Tibial nerve (tissue), 4 donors: ENCODE measurements around the gene C16orf96.

ENCODE experiments used
- EP300 ChIP-seq, 2 donors: sonication (generic); formaldehyde crosslinking; IDR thresholded peaks; one replicate each; pipeline ENCODE4 v1.6.1; 2017; ENCODE audit warnings: antibody characterized with exemption in 2 of 2, mild to moderate bottlenecking in 1 of 2
- TF ChIP-seq, protein P1 (sequence below), 5 experiments: fragments of 200-600 bp in 3 of 5; fragments of 450-650 bp in 2 of 5; sonication (generic) in 3 of 5; IDR thresholded peaks; one replicate each; pipeline ENCODE4 v1.5.1; 2016 to 2019; ENCODE audit warnings: antibody characterized with exemption in 5 of 5, mild to moderate bottlenecking in 3 of 5, moderate library complexity in 2 of 5

DNA sequence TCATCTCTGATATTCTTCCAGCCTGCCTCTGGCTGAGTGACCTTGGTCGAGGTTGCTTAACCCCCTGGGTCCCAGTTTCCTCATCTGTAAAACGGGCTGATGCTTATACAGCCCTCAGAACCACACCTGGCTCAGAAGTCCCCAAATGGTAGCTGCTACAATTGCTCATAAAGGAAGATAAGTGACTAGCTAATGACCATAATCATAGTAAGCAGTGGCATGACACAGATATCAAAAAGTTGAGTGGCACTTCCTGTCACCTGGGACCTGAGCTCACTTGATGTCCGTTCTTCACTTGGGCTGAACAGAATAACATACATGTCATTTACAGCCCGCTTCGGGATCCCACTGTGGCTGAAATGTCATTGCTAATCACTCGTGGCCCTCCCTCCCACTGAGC lies 70.3 kb downstream of the C16orf96 start:
- TF ChIP-seq, protein P1, sequence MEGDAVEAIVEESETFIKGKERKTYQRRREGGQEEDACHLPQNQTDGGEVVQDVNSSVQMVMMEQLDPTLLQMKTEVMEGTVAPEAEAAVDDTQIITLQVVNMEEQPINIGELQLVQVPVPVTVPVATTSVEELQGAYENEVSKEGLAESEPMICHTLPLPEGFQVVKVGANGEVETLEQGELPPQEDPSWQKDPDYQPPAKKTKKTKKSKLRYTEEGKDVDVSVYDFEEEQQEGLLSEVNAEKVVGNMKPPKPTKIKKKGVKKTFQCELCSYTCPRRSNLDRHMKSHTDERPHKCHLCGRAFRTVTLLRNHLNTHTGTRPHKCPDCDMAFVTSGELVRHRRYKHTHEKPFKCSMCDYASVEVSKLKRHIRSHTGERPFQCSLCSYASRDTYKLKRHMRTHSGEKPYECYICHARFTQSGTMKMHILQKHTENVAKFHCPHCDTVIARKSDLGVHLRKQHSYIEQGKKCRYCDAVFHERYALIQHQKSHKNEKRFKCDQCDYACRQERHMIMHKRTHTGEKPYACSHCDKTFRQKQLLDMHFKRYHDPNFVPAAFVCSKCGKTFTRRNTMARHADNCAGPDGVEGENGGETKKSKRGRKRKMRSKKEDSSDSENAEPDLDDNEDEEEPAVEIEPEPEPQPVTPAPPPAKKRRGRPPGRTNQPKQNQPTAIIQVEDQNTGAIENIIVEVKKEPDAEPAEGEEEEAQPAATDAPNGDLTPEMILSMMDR (IDR thresholded peaks at IDR 0.05): no peak
- no peak for TF ChIP-seq EP300 (IDR thresholded peaks at IDR 0.05)
